ENCODE measurements around the gene BAIAP2L2.
"Not testable (repeated sequence)": the region's sequence is repeated elsewhere in the genome, so short reads cannot be mapped to it uniquely, and the experiment has no call there.

- TF ChIP-seq EZH2 (IDR thresholded peaks at IDR 0.05; ENCODE audit: borderline replicate concordance, low read length); CTCF (conservative IDR thresholded peaks at IDR 0.05 in 1 of 2, IDR thresholded peaks at IDR 0.05 in 1 of 2; ENCODE audit: extremely low read depth in 1 of 2, insufficient read depth in 1 of 2, low read depth in 1 of 2, low read length in 2 of 2): not testable (repeated sequence)
Measured at GRCh38 chr22:38146166-38146565, 35.7 kb upstream of the BAIAP2L2 start.
